B cell (primary cell): ENCODE results near the gene IL20. TPM values are rescaled to one million over a fixed set of nuclear protein-coding genes. Genes with fewer than 3 reads are reported as not detected.

Experiments
- ATAC-seq: fragments of 200-7000 bp; cut with Tn5 transposase; one replicate; pipeline ENCODE4 v1.10.0; 2021; ENCODE audit warnings: low read depth, mild to moderate bottlenecking, moderate number of reproducible peaks, moderate library complexity
- CTCF ChIA-PET: fragments of 350-600 bp; sonication (Branson Sonifier 250); formaldehyde crosslinking; loops from one replicate; lab custom pipeline; 2021; ENCODE audit warnings: antibody characterized with exemption, inconsistent platforms; lab: Charles Lee
- POLR2A ChIA-PET: fragments of 350-600 bp; sonication (Branson Sonifier 250); formaldehyde crosslinking; loops from one replicate; lab custom pipeline; 2021; ENCODE audit warnings: antibody characterized with exemption; lab: Charles Lee
- DNase-seq: peaks from one replicate; pipeline ENCODE4 v3.0.0; 2013
- H2AFZ ChIP-seq: 2 replicates; pipeline ENCODE4 v1.6.1; 2012; ENCODE audit warnings: mild to moderate bottlenecking, low read depth, low read length; ENCODE audit not compliant: insufficient read depth, poor library complexity, severe bottlenecking
- H3K27ac ChIP-seq, 2 donors: 1 replicate in 1 of 2; 2 replicates in 1 of 2; pipeline ENCODE4 v1.5.1; 2012 to 2013; ENCODE audit warnings: low read length in 2 of 2, mild to moderate bottlenecking in 2 of 2, moderate library complexity in 1 of 2
- H3K27me3 ChIP-seq, 4 experiments: fragments of 200-600 bp in 1 of 4; sonication (generic) in 1 of 4; replicated peaks in 1 of 4; 1 replicate in 2 of 4; 2 replicates in 2 of 4; pipeline versions ENCODE4 v1.6.1 to v1.7.0; 2013 to 2016; ENCODE audit warnings: low read length in 3 of 4, mild to moderate bottlenecking in 2 of 4, mixed read lengths in 1 of 4, moderate library complexity in 1 of 4; ENCODE audit not compliant: insufficient read depth in 4 of 4, control insufficient read depth in 3 of 4; ENCODE audit errors: control extremely low read depth in 1 of 4
- H3K36me3 ChIP-seq, 2 experiments: replicated peaks in 1 of 2; 1 replicate in 1 of 2; 2 replicates in 1 of 2; pipeline versions ENCODE4 v1.6.1 to v1.7.1; 2013; ENCODE audit warnings: low read length in 1 of 2; ENCODE audit not compliant: insufficient read depth in 2 of 2, control insufficient read depth in 1 of 2; ENCODE audit errors: control extremely low read depth in 1 of 2, extremely low read depth in 1 of 2
- H3K4me1 ChIP-seq, 2 donors: fragments of 200-600 bp in 1 of 2; sonication (generic) in 1 of 2; 1 replicate in 1 of 2; 2 replicates in 1 of 2; pipeline versions ENCODE4 v1.5.1 to v1.6.1; 2013 to 2017; ENCODE audit warnings: low read length in 2 of 2; ENCODE audit not compliant: control insufficient read depth in 2 of 2, insufficient read depth in 2 of 2
- H3K4me2 ChIP-seq: replicated peaks from 2 replicates; pipeline ENCODE3; 2012; ENCODE audit warnings: mild to moderate bottlenecking, low read depth, low read length; ENCODE audit not compliant: poor library complexity, severe bottlenecking
- H3K4me3 ChIP-seq, 5 experiments: fragments of 200-600 bp in 1 of 5; sonication (generic) in 1 of 5; 1 replicate in 3 of 5; 2 replicates in 2 of 5; pipeline versions ENCODE4 v1.5.1 to v1.7.0; 2011 to 2016; ENCODE audit warnings: low read length in 4 of 5, mild to moderate bottlenecking in 4 of 5, low read depth in 2 of 5, control low read depth in 1 of 5, moderate library complexity in 1 of 5; ENCODE audit not compliant: insufficient read depth in 1 of 5; ENCODE audit errors: control extremely low read depth in 1 of 5, extremely low read depth in 1 of 5
- H3K79me2 ChIP-seq: fragments of 200-600 bp; sonication (generic); one replicate; pipeline ENCODE4 v1.6.0; 2016; ENCODE audit warnings: low read length; ENCODE audit not compliant: control insufficient read depth, insufficient read depth
- H3K9ac ChIP-seq: fragments of 200-600 bp; sonication (generic); 2 replicates; pipeline ENCODE4 v1.6.1; 2017; ENCODE audit warnings: mild to moderate bottlenecking, low read length, moderate library complexity
- H3K9me3 ChIP-seq, 3 donors: one replicate each; pipeline versions ENCODE4 v1.6.1 to v1.7.1; 2013; ENCODE audit warnings: low read length in 2 of 3; ENCODE audit not compliant: control insufficient read depth in 2 of 3, insufficient read depth in 1 of 3; ENCODE audit errors: control extremely low read depth in 1 of 3
- H4K20me1 ChIP-seq: 2 replicates; pipeline ENCODE4 v1.6.0; 2012; ENCODE audit warnings: mild to moderate bottlenecking, low read length; ENCODE audit not compliant: insufficient read depth, control insufficient read depth, poor library complexity, severe bottlenecking
- H3K27ac Mint-ChIP-seq: one replicate; pipeline ENCODE4 v1.8.0; 2021; ENCODE audit warnings: mixed read lengths
- H3K27me3 Mint-ChIP-seq: one replicate; pipeline ENCODE4 v1.8.0; 2021; ENCODE audit warnings: mixed read lengths
- H3K4me1 Mint-ChIP-seq: one replicate; pipeline ENCODE4 v1.8.0; 2021; ENCODE audit warnings: mixed read lengths
- H3K4me3 Mint-ChIP-seq: one replicate; pipeline ENCODE4 v1.8.0; 2021; ENCODE audit warnings: mixed read lengths
- H3K9me3 Mint-ChIP-seq: one replicate; pipeline ENCODE4 v1.8.0; 2022; ENCODE audit warnings: mixed read lengths; ENCODE audit not compliant: insufficient read depth
- EZH2 ChIP-seq: IDR thresholded peaks from 2 replicates; pipeline ENCODE4 v1.6.1; 2012; ENCODE audit warnings: borderline replicate concordance, low read depth, mild to moderate bottlenecking, moderate library complexity, low read length; ENCODE audit not compliant: insufficient read depth, poor library complexity, severe bottlenecking
- WGBS: methylation state at CpG from one replicate; pipeline ENCODE4 v1.1.5; 2013; ENCODE audit warnings: missing lambda C conversion rate; ENCODE audit not compliant: insufficient coverage; 5-methylcytosine and 5-hydroxymethylcytosine counted together
- intact Hi-C: fragments of 100-400 bp; cut with micrococcal nuclease; formaldehyde crosslinking; loops from one replicate; pipeline ENCODE4 v1.10.0; 2022
- polyA plus RNA-seq: library from polyadenylated mRNA; depleted of rRNA; stranded (reverse); fragments of >200 nt; gene quantifications from 2 replicates; pipeline ENCODE4 v1.2.3, GENCODE V29; 2012
- total RNA-seq, 2 donors: library from RNA; stranded (reverse); fragments of 120-200 nt in 1 of 2; gene quantifications; 1 replicate in 1 of 2; 2 replicates in 1 of 2; pipeline versions ENCODE4 v1.2.3 to v1.2.4, GENCODE V29; 2013 to 2022
- TF ChIP-seq, protein P1 (sequence below): fragments of 200-600 bp; IDR thresholded peaks from one replicate; pipeline ENCODE4 v1.8.0; 2022; ENCODE audit warnings: antibody characterized with exemption, mild to moderate bottlenecking

The IL20 gene
- total and polyA plus RNA-seq, 2 donors (not counting 1 experiment from before 2014, with no cell fraction given), result not detected

DNA sequence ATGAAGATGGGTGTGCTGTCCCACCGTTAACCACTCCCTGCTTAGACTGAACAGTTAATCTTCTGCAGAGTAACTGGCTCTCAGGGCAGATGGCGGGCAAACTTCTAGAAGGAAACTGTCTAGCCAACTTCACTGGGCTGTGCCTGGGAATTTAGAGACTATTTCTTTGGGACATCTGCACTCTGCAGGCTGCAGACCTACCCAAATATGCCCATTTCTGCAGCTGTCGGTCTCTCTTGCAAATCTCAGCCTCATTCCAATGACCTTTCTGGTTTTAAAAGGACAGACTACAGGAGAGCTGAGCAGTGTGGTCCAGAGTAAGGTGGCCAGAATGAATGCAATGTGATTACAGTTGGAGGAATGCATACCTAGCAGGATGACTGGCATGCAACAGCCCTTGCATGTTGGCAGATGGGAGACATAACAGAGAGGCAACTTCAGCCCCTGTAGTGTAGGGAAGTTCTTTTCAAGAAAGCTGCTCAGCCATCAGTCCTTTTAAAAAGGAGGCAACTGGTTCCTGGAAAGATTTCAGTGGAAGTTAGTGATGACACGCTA, 26.3 kb upstream of the IL20 start:
- ATAC-seq (no peak), DNase-seq (no peak)
- Mint-ChIP-seq H3K27ac (no peak overlapping the region), H3K4me1 (peaks cover 11% of the 10 kb centered on the region), H3K27me3 (peaks cover 12% of the 10 kb centered on the region), H3K4me3 (no peak overlapping the region), H3K9me3 (no peaks in the 10 kb centered on the region)
- peaks cover 12 to 13% of the 10 kb centered on the region in 2 donors for H3K4me1 ChIP-seq
- intact Hi-C loops, result no loop called here
- WGBS, result 86% methylated on average over 2 of the region's 4 CpGs
- no peaks in the 10 kb centered on the region for H3K79me2 ChIP-seq
- ChIA-PET CTCF (interaction anchor here (1.0 to 1.6 kb wide), 3 partner anchors 9 to 175 kb away, joined by 3 to 4 read pairs (median 4); no protein-coding TSS in a partner anchor), POLR2A (no interaction called here)
- no peaks in the 10 kb centered on the region for H3K27me3 ChIP-seq
- H3K4me3 ChIP-seq, result no peak overlapping the region
- no peak overlapping the region for H3K27ac ChIP-seq
- TF ChIP-seq, protein P1, sequence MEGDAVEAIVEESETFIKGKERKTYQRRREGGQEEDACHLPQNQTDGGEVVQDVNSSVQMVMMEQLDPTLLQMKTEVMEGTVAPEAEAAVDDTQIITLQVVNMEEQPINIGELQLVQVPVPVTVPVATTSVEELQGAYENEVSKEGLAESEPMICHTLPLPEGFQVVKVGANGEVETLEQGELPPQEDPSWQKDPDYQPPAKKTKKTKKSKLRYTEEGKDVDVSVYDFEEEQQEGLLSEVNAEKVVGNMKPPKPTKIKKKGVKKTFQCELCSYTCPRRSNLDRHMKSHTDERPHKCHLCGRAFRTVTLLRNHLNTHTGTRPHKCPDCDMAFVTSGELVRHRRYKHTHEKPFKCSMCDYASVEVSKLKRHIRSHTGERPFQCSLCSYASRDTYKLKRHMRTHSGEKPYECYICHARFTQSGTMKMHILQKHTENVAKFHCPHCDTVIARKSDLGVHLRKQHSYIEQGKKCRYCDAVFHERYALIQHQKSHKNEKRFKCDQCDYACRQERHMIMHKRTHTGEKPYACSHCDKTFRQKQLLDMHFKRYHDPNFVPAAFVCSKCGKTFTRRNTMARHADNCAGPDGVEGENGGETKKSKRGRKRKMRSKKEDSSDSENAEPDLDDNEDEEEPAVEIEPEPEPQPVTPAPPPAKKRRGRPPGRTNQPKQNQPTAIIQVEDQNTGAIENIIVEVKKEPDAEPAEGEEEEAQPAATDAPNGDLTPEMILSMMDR, result no peak
- TF ChIP-seq EZH2, result no peak
- H4K20me1 ChIP-seq, result no peaks in the 10 kb centered on the region
- H3K4me2 ChIP-seq, result no peak overlapping the region
- no peak overlapping the region for H3K9ac ChIP-seq
- H3K9me3 ChIP-seq, result no peaks in the 10 kb centered on the region
- no peaks in the 10 kb centered on the region for H3K36me3 ChIP-seq
- no peak overlapping the region for H2AFZ ChIP-seq

- H3K27me3 Mint-ChIP-seq, result peaks cover 12% of the 10 kb centered on the region
- H3K36me3 ChIP-seq, result no peaks in the 10 kb centered on the region
- intact Hi-C loops, result no loop called here
- H4K20me1 ChIP-seq, result no peaks in the 10 kb centered on the region
- H3K9me3 ChIP-seq, result no peaks in the 10 kb centered on the region
- no peak overlapping the region for H3K9ac ChIP-seq
- no peak overlapping the region for H3K4me2 ChIP-seq
- H3K4me1 Mint-ChIP-seq, result peaks cover 3% of the 10 kb centered on the region
- H3K27me3 ChIP-seq, result no peaks in the 10 kb centered on the region
- H3K79me2 ChIP-seq, result no peaks in the 10 kb centered on the region
- no peak for TF ChIP-seq EZH2
- TF ChIP-seq, protein P1, result no peak
- H3K27ac Mint-ChIP-seq, result no peak overlapping the region
- CTCF ChIA-PET, result interaction anchor here (1.0 to 1.6 kb wide), 2 partner anchors 30 to 176 kb away, joined by 3 to 4 read pairs; no protein-coding TSS in a partner anchor
- WGBS, result 100% methylated on average over 7 of the region's 7 CpGs
- H3K4me1 ChIP-seq, result peaks cover 5% of the 10 kb centered on the region in 2 donors
- H3K4me3 ChIP-seq, result no peak overlapping the region
- no peak overlapping the region for H3K4me3 Mint-ChIP-seq
- POLR2A ChIA-PET, result no interaction called here
- H3K9me3 Mint-ChIP-seq, result no peaks in the 10 kb centered on the region
- DNase-seq (no peak), ATAC-seq (no peak)
- no peak overlapping the region for H3K27ac ChIP-seq
- no peak overlapping the region for H2AFZ ChIP-seq
Observed at GRCh38 chr1:206839857-206840256, 25.6 kb upstream of the IL20 start.
